GM12892 (cell line): ENCODE results near the gene LRRC75B.

Source experiments
- POLR2A ChIP-seq: IDR thresholded peaks from 2 replicates; pipeline ENCODE4 v1.6.1; 2011; ENCODE audit warnings: low read depth, low read length, control low read depth
- POLR2AphosphoS5 ChIP-seq: IDR thresholded peaks from 2 replicates; pipeline ENCODE4 v1.6.1; 2011; ENCODE audit warnings: low read depth, low read length, control low read depth

DNA sequence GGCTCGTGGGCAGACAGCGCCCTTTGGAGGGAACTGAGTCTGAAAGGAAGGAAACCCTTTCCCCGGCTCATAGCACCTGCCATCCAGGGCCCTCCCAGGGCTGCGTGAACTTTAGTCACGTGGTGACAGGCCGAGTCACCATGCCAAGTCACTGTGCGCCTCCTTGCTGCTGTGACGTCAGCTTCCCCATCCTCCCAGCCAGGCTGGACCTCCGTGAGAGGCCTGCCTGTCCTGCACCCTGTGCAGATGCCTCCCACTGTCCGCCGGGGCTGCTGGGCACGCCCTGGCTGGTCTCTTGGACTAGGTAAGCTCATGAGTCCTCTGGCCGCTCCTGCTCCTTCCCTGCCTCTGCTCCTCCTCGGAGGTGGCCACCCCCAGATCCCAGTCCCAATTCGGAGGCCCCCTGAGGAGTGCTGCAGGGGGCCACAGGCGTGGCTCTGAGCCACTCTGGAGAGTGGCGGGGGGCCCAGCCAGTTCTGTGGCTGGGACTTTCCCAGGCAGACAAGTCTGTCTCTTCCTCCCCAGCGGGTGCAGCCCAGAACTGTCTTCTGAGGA, 14.6 kb upstream of the LRRC75B start:
- TF ChIP-seq POLR2AphosphoS5 (peak; percentile 54; the same call in 1 of the 2 replicates), POLR2A (peak; percentile 64; the same call in 1 of the 2 replicates)
